Adrenal gland (tissue), 5 donors: Measurements from ENCODE around the gene CD300E.

ENCODE experiments used
- CTCF ChIP-seq, 6 experiments: fragments of 450-650 bp in 4 of 6; fragments of 200-600 bp in 2 of 6; sonication (generic) in 1 of 6; IDR thresholded peaks; 1 replicate in 5 of 6; 2 replicates in 1 of 6; pipeline versions ENCODE4 v1.5.1 to v1.8.0; 2016 to 2021; ENCODE audit warnings: antibody characterized with exemption in 6 of 6, mild to moderate bottlenecking in 2 of 6, moderate library complexity in 1 of 6
- POLR2A ChIP-seq, 2 donors: fragments of 450-650 bp; IDR thresholded peaks; one replicate each; pipeline ENCODE4 v1.6.1; 2017; ENCODE audit warnings: antibody characterized with exemption in 2 of 2, mild to moderate bottlenecking in 2 of 2, moderate library complexity in 1 of 2
- donor health status: DM: no; HTN: no; CAD: no.

GRCh38 chr17:74649909-74650308 is 26.4 kb upstream of the CD300E start:
- TF ChIP-seq POLR2A (IDR thresholded peaks at IDR 0.05) (no peak), CTCF (IDR thresholded peaks at IDR 0.05) (no peak)
